Thyroid gland (tissue), 4 donors: ENCODE measurements around the gene DPP6. TPM values are rescaled to one million over a fixed set of nuclear protein-coding genes. Genes with fewer than 3 reads are reported as not detected.

Experiments
- DNase-seq, 2 donors: peaks; one replicate each; pipeline ENCODE4 v3.0.0-alpha.2; 2019
- H3K27ac ChIP-seq, 3 donors: fragments of 200-600 bp; sonication (generic); 1 replicate in 2 of 3; 2 replicates in 1 of 3; pipeline ENCODE4 v1.5.1; 2016 to 2019; ENCODE audit warnings: mild to moderate bottlenecking in 1 of 3, moderate library complexity in 1 of 3
- H3K27me3 ChIP-seq: fragments of 200-600 bp; sonication (generic); one replicate; pipeline ENCODE4 v1.5.1; 2019
- H3K36me3 ChIP-seq, 2 donors: fragments of 200-600 bp; sonication (generic); one replicate each; pipeline ENCODE4 v1.5.1; 2016 to 2019
- H3K4me1 ChIP-seq, 2 donors: fragments of 200-600 bp; sonication (generic); one replicate each; pipeline ENCODE4 v1.5.1; 2017 to 2019
- H3K4me3 ChIP-seq, 3 donors: fragments of 200-600 bp; sonication (generic); replicated peaks in 1 of 3; 1 replicate in 2 of 3; 2 replicates in 1 of 3; pipeline ENCODE4 v1.5.1; 2016; ENCODE audit warnings: mild to moderate bottlenecking in 1 of 3
- H3K9me3 ChIP-seq: fragments of 200-600 bp; sonication (generic); one replicate; pipeline ENCODE4 v1.5.1; 2017
- POLR2A ChIP-seq, 2 donors: fragments of 450-650 bp; IDR thresholded peaks; one replicate each; pipeline ENCODE4 v1.6.1; 2017; ENCODE audit warnings: antibody characterized with exemption in 2 of 2, mild to moderate bottlenecking in 2 of 2, moderate library complexity in 1 of 2
- WGBS, 2 donors: methylation state at CpG; one replicate each; pipeline ENCODE4 v1.1.5; 2017; 5-methylcytosine and 5-hydroxymethylcytosine counted together
- intact Hi-C: fragments of 100-400 bp; cut with DNase I; formaldehyde crosslinking; loops from one replicate; pipeline ENCODE4 v1.15.1; 2023
- total RNA-seq, 4 donors: library from RNA; depleted of rRNA; stranded (reverse); fragments of >200 nt; gene quantifications; one replicate each; pipeline ENCODE4 v1.2.3, GENCODE V29; 2016
- TF ChIP-seq, protein P1 (sequence below), 6 experiments: fragments of 200-600 bp in 3 of 6; fragments of 450-650 bp in 3 of 6; sonication (generic) in 3 of 6; IDR thresholded peaks; one replicate each; pipeline ENCODE4 v1.5.1; 2016 to 2019; ENCODE audit warnings: antibody characterized with exemption in 6 of 6, mild to moderate bottlenecking in 2 of 6, inconsistent platforms in 1 of 6, moderate library complexity in 1 of 6

The DPP6 gene
- total RNA-seq, 4 donors from 2014 or later = 50.7 to 97.7 (median 68.9) TPM

DNA sequence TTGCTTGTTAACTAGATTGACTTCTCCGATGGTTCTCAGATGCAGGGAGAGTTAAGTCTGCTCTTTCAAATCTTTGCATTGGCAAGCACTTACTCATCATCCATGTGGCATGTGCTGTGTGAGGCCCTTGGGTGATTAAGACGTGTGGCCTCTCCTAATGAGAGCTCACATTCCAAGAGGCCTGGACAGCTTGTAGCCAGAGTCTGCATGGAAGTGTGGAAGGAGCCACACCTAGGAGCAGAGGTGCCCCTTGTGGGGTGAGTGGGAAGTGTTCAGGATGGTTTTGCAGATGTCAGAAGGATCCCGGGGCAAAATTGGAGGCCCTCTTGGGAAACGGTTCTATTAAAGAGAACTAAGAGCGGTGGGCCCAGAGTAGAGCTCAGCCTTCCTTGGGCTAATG, 724.8 kb downstream of the DPP6 start:
- TF ChIP-seq POLR2A (IDR thresholded peaks at IDR 0.05) = no peak
- TF ChIP-seq, protein P1, sequence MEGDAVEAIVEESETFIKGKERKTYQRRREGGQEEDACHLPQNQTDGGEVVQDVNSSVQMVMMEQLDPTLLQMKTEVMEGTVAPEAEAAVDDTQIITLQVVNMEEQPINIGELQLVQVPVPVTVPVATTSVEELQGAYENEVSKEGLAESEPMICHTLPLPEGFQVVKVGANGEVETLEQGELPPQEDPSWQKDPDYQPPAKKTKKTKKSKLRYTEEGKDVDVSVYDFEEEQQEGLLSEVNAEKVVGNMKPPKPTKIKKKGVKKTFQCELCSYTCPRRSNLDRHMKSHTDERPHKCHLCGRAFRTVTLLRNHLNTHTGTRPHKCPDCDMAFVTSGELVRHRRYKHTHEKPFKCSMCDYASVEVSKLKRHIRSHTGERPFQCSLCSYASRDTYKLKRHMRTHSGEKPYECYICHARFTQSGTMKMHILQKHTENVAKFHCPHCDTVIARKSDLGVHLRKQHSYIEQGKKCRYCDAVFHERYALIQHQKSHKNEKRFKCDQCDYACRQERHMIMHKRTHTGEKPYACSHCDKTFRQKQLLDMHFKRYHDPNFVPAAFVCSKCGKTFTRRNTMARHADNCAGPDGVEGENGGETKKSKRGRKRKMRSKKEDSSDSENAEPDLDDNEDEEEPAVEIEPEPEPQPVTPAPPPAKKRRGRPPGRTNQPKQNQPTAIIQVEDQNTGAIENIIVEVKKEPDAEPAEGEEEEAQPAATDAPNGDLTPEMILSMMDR (IDR thresholded peaks at IDR 0.05) = no peak
- Histone ChIP-seq H3K4me3 (no peak overlapping the region), H3K36me3 (no peaks in the 10 kb centered on the region), H3K27me3 (no peaks in the 10 kb centered on the region), H3K9me3 (no peaks in the 10 kb centered on the region), H3K4me1 (no peaks in the 10 kb centered on the region), H3K27ac (no peak overlapping the region)
- no peak for DNase-seq
- intact Hi-C loops = no loop called here
- 78 to 81% methylated on average over 5 of the region's 5 CpGs for WGBS, 2 donors

DNA sequence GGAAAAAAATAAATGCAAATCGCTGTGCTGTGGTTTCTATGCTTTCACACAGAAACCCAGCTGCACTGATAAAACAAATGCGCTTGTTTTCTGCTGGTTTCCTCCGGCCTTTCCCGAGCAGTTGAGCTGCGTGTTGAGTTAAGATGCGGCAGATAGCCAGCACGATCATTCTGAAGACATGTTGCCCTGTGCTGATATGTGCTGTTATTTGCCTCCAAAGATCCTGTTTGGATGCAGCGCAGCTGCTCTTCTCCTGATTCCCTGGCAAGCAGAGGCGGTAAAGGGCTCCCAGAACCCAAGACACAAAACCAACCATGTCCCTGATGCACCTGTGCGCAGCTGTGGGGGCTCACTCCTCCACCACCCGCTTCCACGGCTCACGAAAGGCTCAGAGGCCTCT, 725.3 kb downstream of the DPP6 start:
- no peaks in the 10 kb centered on the region for H3K27me3 ChIP-seq
- no peaks in the 10 kb centered on the region for H3K9me3 ChIP-seq
- H3K4me3 ChIP-seq = no peak overlapping the region
- H3K27ac ChIP-seq = no peak overlapping the region
- WGBS, 2 donors = 93 to 97% methylated on average over 13 of the region's 13 CpGs
- H3K36me3 ChIP-seq = no peaks in the 10 kb centered on the region
- TF ChIP-seq, protein P1 (IDR thresholded peaks at IDR 0.05) = no peak
- no peak for TF ChIP-seq POLR2A (IDR thresholded peaks at IDR 0.05)
- H3K4me1 ChIP-seq = no peaks in the 10 kb centered on the region
- no peak for DNase-seq
- intact Hi-C loops = no loop called here

GRCh38 chr7:154777908-154778307, 725.7 kb downstream of the DPP6 start:
- H3K4me3 ChIP-seq = no peak overlapping the region
- no peak for TF ChIP-seq POLR2A (IDR thresholded peaks at IDR 0.05)
- TF ChIP-seq, protein P1 (IDR thresholded peaks at IDR 0.05) = no peak
- no peaks in the 10 kb centered on the region for H3K36me3 ChIP-seq
- DNase-seq = no peak
- H3K27ac ChIP-seq = no peak overlapping the region
- 86 to 92% methylated on average over 6 of the region's 6 CpGs for WGBS, 2 donors
- no peaks in the 10 kb centered on the region for H3K4me1 ChIP-seq
- no peaks in the 10 kb centered on the region for H3K27me3 ChIP-seq
- intact Hi-C loops = no loop called here
- no peaks in the 10 kb centered on the region for H3K9me3 ChIP-seq

DNA sequence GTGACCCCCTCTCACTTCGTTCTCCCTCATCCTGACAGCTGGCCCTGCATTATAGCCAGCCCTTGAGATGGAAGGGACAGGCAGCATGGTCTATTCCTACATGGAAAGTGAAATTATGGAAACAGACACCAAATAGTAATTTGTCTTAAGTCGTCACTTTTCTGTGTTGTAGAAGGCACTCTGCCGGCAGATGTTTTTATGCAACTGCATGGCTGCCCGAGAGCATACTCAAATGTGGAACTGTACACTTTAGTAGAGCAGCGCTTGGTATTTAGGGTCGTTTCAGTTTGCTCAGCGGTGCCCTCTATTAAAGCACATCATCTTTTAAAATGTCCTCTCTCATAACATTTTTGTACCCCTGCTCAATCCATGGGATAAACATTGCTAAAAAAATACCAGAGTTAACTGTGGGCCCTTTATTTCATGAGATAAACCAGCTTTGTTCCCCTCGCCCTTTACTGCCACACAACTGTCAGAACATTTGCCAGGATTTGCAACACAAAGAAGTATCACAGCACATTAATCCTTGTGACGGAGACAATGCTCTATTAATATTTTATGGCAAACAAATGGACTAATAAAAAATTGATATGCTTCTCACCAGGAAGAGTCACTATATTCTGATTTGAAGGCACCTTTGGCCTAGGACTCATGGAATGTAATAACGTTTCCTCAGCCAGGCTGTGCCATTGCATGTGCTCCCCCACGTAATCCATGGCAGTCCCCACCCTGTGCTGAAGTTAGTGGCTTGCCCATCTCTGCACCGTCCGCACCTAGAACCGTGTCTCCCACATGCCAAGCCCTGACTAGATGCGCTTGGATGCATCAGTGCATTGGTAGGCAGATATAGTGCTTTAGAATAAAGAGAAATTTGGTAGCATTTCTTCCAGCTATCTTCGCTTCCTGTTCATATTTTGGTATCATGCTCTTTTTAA, 729.4 kb downstream of the DPP6 start:
- WGBS, 2 donors = 80% methylated on average over 16 of the region's 16 CpGs
- intact Hi-C loops = no loop called here

More for the DNA sequence above, 729.4 kb downstream of the DPP6 start:
- Histone ChIP-seq H3K4me1 (peaks cover 0 to 4% of the 10 kb centered on the region in 2 donors), H3K27ac (no peak overlapping the region), H3K27me3 (no peaks in the 10 kb centered on the region), H3K9me3 (no peaks in the 10 kb centered on the region), H3K36me3 (no peaks in the 10 kb centered on the region), H3K4me3 (no peak overlapping the region)
- no peak for TF ChIP-seq POLR2A (IDR thresholded peaks at IDR 0.05)
- TF ChIP-seq, protein P1 (IDR thresholded peaks at IDR 0.05) = no peak
- DNase-seq = no peak
